ENCODE results near the gene HRH4.

Gene HRH4

GRCh38 chr18:24509435-24509834, 49.0 kb downstream of the HRH4 start:
- no peak for DNase-seq (ENCODE audit: low read depth in 2 of 2)

GRCh38 chr18:24514439-24514838, 54.0 kb downstream of the HRH4 start:
- DNase-seq (ENCODE audit: low read depth in 2 of 2) = no peak

GRCh38 chr18:24515721-24516120, 55.3 kb downstream of the HRH4 start:
- DNase-seq (ENCODE audit: low read depth in 2 of 2) = no peak

- DNase-seq (ENCODE audit: low read depth in 2 of 2) = no peak
These were observed 55.8 kb downstream of the HRH4 start for GRCh38 chr18:24516261-24516660.

- DNase-seq (ENCODE audit: low read depth in 2 of 2) = no peak
These were observed 57.1 kb downstream of the HRH4 start for GRCh38 chr18:24517554-24517953.

GRCh38 chr18:24518596-24518995, 58.2 kb downstream of the HRH4 start:
- DNase-seq (ENCODE audit: low read depth in 2 of 2) = no peak

Measured in stimulated activated CD8-positive, alpha-beta memory T cell treated with anti-CD3 and anti-CD28 coated beads, Interleukin-2, amount 100 ng/mL, for 48 hours (primary cell).